Activated T-helper 2 cell treated with anti-CD3 and anti-CD28 coated beads, Interferon-gamma antibody, Interleukin-2, Interleukin-4, amounts not matched to agents 10 μg/mL and 5 μg/mL and 100 μg/mL, durations not matched to agents 14 hours and 24 hours and 36 hours (primary cell): ENCODE measurements around the gene VPS16. TPM values are rescaled to one million over a fixed set of nuclear protein-coding genes. Genes with fewer than 3 reads are reported as not detected.

Experiments used
- DNase-seq: peaks from one replicate; pipeline ENCODE4 v3.0.0; 2021; ENCODE audit warnings: low spot score
- H3K27ac Mint-ChIP-seq: one replicate; pipeline ENCODE4 v1.8.0; 2021; ENCODE audit warnings: mixed read lengths
- H3K27me3 Mint-ChIP-seq: one replicate; pipeline ENCODE4 v1.8.0; 2021; ENCODE audit warnings: low read depth, mixed read lengths
- H3K36me3 Mint-ChIP-seq: one replicate; pipeline ENCODE4 v1.8.0; 2021; ENCODE audit warnings: low read depth, mixed read lengths
- H3K4me1 Mint-ChIP-seq: one replicate; pipeline ENCODE4 v1.8.0; 2021; ENCODE audit warnings: low read depth, mixed read lengths
- H3K4me3 Mint-ChIP-seq: one replicate; pipeline ENCODE4 v1.8.0; 2021; ENCODE audit warnings: low read depth, mild to moderate bottlenecking, moderate library complexity, mixed read lengths
- H3K9me3 Mint-ChIP-seq: one replicate; pipeline ENCODE4 v1.8.0; 2021; ENCODE audit warnings: mixed read lengths
- intact Hi-C: fragments of 100-400 bp; cut with micrococcal nuclease; formaldehyde crosslinking; loops from one replicate; pipeline ENCODE4 v1.15.1; 2023
- total RNA-seq: library from RNA; stranded (reverse); gene quantifications from 2 replicates; pipeline ENCODE4 v1.2.3, GENCODE V29; 2022

The VPS16 gene
- total RNA-seq, result 47.4 and 50.1 TPM in 2 replicates

GRCh38 chr20:2840138-2840966 is at the start of gene VPS16, which contains the start of gene PCED1A:
Gene VPS16, plus strand, starts transcription at chr20:2840745. Its CDS starts 30 bp downstream, at chr20:2840775.
Gene PCED1A, minus strand, starts transcription at chr20:2840655. Its CDS starts 743 bp downstream, at chr20:2839912.
- H3K4me3 Mint-ChIP-seq, result peak within 1 kb of the TSS; percentile 87
- peak; percentile 85 for DNase-seq
- H3K36me3 Mint-ChIP-seq, result peaks cover 22% of the 10 kb centered on the region
- H3K4me1 Mint-ChIP-seq, result peaks cover 19% of the 10 kb centered on the region
- intact Hi-C loops, result loop anchor here (1.0 kb wide), 1 partner anchor 33 kb away; the partner anchor contains the start of gene PTPRA
- H3K27ac Mint-ChIP-seq, result peak within 1 kb of the TSS; percentile 89
- H3K27me3 Mint-ChIP-seq, result no peaks in the 10 kb centered on the region
- peaks cover 3% of the 10 kb centered on the region for H3K9me3 Mint-ChIP-seq

DNA sequence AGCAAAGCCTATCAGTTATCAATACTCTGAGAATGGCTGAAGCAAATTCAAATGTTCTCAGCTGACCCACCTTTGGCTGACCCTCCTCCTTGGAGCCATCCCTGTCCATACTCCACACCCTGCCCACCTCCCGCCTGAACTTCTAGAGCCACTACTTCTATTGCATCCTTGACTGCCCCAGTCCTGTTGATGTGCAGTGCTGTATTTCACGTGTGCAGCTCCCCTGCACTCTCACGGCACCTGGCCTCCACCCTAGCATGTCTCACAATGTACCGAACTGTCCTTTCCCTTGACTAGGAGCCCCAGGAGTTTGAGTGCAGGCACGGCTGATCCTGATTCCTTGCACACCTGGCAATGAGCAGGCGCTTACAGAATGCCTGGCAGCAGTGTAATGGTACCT is 47.1 kb upstream of the VPS16 start:
- H3K36me3 Mint-ChIP-seq, result no peaks in the 10 kb centered on the region
- no peak overlapping the region for H3K4me3 Mint-ChIP-seq
- H3K9me3 Mint-ChIP-seq, result no peaks in the 10 kb centered on the region
- H3K27me3 Mint-ChIP-seq, result peaks cover 23% of the 10 kb centered on the region
- no peaks in the 10 kb centered on the region for H3K4me1 Mint-ChIP-seq
- intact Hi-C loops, result no loop called here
- no peak overlapping the region for H3K27ac Mint-ChIP-seq
- DNase-seq, result no peak

GRCh38 chr20:2794202-2794748 is 46.3 kb upstream of the VPS16 start:
- Mint-ChIP-seq H3K36me3 (no peaks in the 10 kb centered on the region), H3K27me3 (peaks cover 30% of the 10 kb centered on the region), H3K4me3 (no peak overlapping the region), H3K4me1 (no peaks in the 10 kb centered on the region), H3K9me3 (no peaks in the 10 kb centered on the region), H3K27ac (no peak overlapping the region)
- intact Hi-C loops, result no loop called here
- no peak for DNase-seq

GRCh38 chr20:2794866-2795447 is 45.6 kb upstream of the VPS16 start:
- H3K27ac Mint-ChIP-seq, result no peak overlapping the region
- peaks cover 34% of the 10 kb centered on the region for H3K27me3 Mint-ChIP-seq
- intact Hi-C loops, result no loop called here
- H3K4me1 Mint-ChIP-seq, result peaks cover 6% of the 10 kb centered on the region
- no peak for DNase-seq
- no peaks in the 10 kb centered on the region for H3K36me3 Mint-ChIP-seq
- H3K4me3 Mint-ChIP-seq, result no peak overlapping the region
- no peaks in the 10 kb centered on the region for H3K9me3 Mint-ChIP-seq

DNA sequence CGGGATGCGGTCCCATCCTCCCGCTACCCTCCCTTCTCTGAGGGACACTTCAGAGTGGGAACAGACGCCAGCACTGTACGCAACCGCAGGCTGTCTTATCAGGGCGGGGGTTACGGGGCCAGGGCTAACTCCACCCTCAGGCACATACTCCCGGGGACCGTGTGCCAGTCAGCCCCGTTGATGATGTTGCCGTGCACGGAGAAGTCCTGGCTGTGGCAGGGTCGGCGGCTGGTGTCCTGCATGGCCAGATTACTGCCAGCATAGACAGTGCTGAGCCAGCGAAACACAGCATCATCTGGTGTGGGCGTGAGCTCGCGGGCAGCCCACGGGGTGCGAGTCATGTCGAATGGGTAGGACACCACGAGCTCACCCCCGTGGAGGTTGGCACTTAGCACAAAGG is 45.1 kb upstream of the VPS16 start:
- Mint-ChIP-seq H3K4me1 (peaks cover 8% of the 10 kb centered on the region), H3K36me3 (no peaks in the 10 kb centered on the region), H3K4me3 (no peak overlapping the region), H3K27me3 (peaks cover 34% of the 10 kb centered on the region), H3K9me3 (no peaks in the 10 kb centered on the region), H3K27ac (no peak overlapping the region)
- intact Hi-C loops, result no loop called here
- no peak for DNase-seq

GRCh38 chr20:2796011-2796660 is 44.4 kb upstream of the VPS16 start:
- Mint-ChIP-seq H3K9me3 (no peaks in the 10 kb centered on the region), H3K27ac (no peak overlapping the region), H3K4me1 (peaks cover 12% of the 10 kb centered on the region), H3K27me3 (peaks cover 39% of the 10 kb centered on the region), H3K36me3 (no peaks in the 10 kb centered on the region), H3K4me3 (no peak overlapping the region)
- intact Hi-C loops, result no loop called here
- no peak for DNase-seq

DNA sequence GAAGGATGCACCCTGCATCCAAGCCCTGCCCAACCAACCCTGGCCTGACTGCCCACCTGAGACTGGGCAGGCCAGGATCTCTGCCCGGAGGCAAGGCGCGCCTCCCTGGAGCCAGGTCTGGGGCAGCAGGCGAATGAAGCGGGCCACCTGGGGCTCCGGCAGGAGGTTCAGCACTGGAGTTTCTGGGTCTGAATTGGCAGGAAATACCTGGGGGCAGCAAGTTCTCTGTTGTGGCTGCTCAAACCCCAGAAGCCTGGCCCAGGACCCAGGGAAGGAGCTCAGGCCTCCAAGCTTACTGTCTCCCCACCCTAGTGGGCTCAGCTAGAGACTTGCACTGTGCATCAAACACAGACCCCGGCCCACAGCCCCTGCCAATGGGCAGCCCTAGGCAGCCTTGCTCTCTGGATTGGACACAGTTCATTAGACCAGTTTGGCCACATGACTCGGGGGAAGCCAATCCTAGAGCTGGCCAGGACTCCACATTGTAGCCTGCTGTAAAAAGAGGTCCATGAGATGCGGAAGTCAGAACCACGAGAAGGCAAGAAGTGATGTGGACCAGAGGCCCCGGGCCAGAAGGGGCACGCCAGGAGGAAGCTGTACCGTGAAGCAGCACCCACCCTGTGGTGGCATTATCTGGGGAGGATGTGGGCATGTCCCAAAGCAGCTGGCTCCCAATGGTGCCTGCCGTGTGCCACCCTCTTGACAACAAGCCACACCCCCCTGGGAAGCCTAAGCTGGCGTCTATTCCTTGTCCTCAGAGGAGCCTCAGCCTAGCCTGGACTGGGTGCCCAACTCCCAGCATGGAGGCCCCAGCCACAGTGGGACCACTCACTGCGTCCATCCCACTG is 43.2 kb upstream of the VPS16 start:
- H3K9me3 Mint-ChIP-seq, result no peaks in the 10 kb centered on the region
- no peak overlapping the region for H3K4me3 Mint-ChIP-seq
- no peak for DNase-seq
- H3K4me1 Mint-ChIP-seq, result peaks cover 17% of the 10 kb centered on the region
- peaks cover 36% of the 10 kb centered on the region for H3K27me3 Mint-ChIP-seq
- no peaks in the 10 kb centered on the region for H3K36me3 Mint-ChIP-seq
- H3K27ac Mint-ChIP-seq, result no peak overlapping the region
- intact Hi-C loops, result no loop called here

DNA sequence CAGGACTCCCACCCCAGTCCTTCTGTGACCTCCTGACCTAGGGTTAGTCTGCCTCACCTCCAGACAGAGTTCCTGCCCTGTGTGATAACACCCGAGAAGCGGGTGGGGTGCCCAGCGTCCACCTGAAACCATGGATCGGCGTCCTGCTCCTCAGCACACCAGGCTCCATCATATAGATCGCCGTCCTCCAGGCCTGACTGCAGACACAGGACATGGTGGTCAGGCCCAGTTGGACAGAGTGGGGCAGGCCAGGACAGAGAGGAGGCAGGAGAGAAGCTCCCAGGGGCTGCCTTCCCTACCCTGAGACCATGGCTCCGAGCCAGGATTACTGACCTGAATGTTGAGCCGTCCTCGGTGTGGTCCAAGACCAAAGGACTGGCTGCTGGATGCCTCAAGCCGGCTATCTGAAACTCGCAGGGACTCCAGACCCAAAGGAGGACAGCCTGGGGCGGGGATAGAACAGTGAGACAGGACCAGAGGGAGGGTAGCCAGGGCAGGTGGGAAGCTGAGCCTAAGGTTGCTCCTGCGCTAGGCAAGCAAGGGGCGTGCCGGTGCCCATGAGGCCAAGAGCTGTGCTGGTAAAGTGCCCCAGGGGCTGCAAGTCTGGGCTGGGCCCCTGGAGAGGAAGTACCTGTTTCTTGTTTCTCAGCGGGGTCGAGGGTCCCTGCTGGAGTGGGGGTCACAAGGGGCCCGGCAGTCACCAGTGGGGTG is 42.3 kb upstream of the VPS16 start:
- Mint-ChIP-seq H3K36me3 (no peaks in the 10 kb centered on the region), H3K4me3 (no peak overlapping the region), H3K27me3 (peaks cover 40% of the 10 kb centered on the region), H3K27ac (no peak overlapping the region), H3K9me3 (no peaks in the 10 kb centered on the region), H3K4me1 (peaks cover 17% of the 10 kb centered on the region)
- no peak for DNase-seq
- intact Hi-C loops, result no loop called here

GRCh38 chr20:2798814-2799213 is 41.7 kb upstream of the VPS16 start:
- DNase-seq, result no peak
- Mint-ChIP-seq H3K4me3 (no peak overlapping the region), H3K9me3 (no peaks in the 10 kb centered on the region), H3K27ac (no peak overlapping the region), H3K4me1 (peaks cover 17% of the 10 kb centered on the region), H3K36me3 (no peaks in the 10 kb centered on the region), H3K27me3 (peaks cover 38% of the 10 kb centered on the region)
- intact Hi-C loops, result no loop called here

DNA sequence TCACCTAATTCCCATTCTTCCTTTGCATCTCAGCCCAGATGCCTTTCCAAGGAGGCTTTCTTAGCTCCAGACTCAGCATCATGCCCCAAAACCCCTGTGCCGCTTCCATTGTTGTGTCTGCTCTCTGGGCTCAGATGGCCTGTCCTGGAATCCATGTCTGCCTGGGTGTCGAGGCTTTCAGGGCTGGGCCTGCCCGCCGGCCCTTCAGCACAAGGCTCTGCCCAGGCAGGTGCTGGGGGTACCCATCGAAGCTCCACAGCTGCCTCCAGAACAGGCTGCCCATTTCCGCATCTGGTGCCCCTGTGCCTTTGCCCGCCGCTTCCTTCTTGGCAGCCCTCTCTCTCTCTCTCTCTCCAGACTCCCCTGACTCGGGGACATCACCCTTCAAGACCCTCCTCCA is 41.3 kb upstream of the VPS16 start:
- peak overlapping the region; percentile 79 for H3K4me3 Mint-ChIP-seq
- no peak for DNase-seq

GRCh38 chr20:2799688-2800520 is 40.6 kb upstream of the VPS16 start:
- no peaks in the 10 kb centered on the region for H3K36me3 Mint-ChIP-seq
- peaks cover 17% of the 10 kb centered on the region for H3K4me1 Mint-ChIP-seq
- no peak for DNase-seq
- H3K27ac Mint-ChIP-seq, result peak overlapping the region; percentile 24
- H3K9me3 Mint-ChIP-seq, result no peaks in the 10 kb centered on the region
- H3K4me3 Mint-ChIP-seq, result peak overlapping the region; percentile 79
- peaks cover 46% of the 10 kb centered on the region for H3K27me3 Mint-ChIP-seq
- intact Hi-C loops, result loop anchor here (5.0 kb wide), 1 partner anchor 48 kb away; no protein-coding TSS in a partner anchor

More for the DNA sequence above, 41.3 kb upstream of the VPS16 start:
- Mint-ChIP-seq H3K4me1 (peaks cover 17% of the 10 kb centered on the region), H3K9me3 (no peaks in the 10 kb centered on the region), H3K27me3 (peaks cover 42% of the 10 kb centered on the region), H3K36me3 (no peaks in the 10 kb centered on the region), H3K27ac (no peak overlapping the region)
- intact Hi-C loops, result no loop called here
